H9 (cell line): Measurements from ENCODE around the gene PHF21B. TPM values are rescaled to one million over a fixed set of nuclear protein-coding genes. Genes with fewer than 3 reads are reported as not detected.

Experiments
- DNase-seq: peaks from one replicate; pipeline ENCODE4 v3.0.0-alpha.2; 2017
- H2AFZ ChIP-seq: one replicate; pipeline ENCODE4 v1.6.1; 2013; ENCODE audit warnings: mild to moderate bottlenecking, low read length, control low read depth, moderate library complexity
- H2AK5ac ChIP-seq: 2 replicates; pipeline ENCODE4 v1.6.1; 2013; ENCODE audit warnings: low read length, control low read depth, mixed read lengths; ENCODE audit not compliant: insufficient read length
- H2BK120ac ChIP-seq: one replicate; pipeline ENCODE4 v1.6.1; 2013; ENCODE audit warnings: low read depth, mild to moderate bottlenecking, low read length, control low read depth, inconsistent platforms; ENCODE audit not compliant: poor library complexity, severe bottlenecking
- H2BK12ac ChIP-seq: 2 replicates; pipeline ENCODE4 v1.6.1; 2013; ENCODE audit warnings: low read length, control low read depth, mixed read lengths, low read depth; ENCODE audit not compliant: insufficient read length
- H2BK15ac ChIP-seq: 2 replicates; pipeline ENCODE4 v1.6.1; 2013; ENCODE audit warnings: low read depth, low read length, control low read depth
- H2BK20ac ChIP-seq: one replicate; pipeline ENCODE4 v1.6.1; 2013; ENCODE audit warnings: low read depth, mild to moderate bottlenecking, low read length, control low read depth, inconsistent platforms; ENCODE audit not compliant: poor library complexity, severe bottlenecking
- H2BK5ac ChIP-seq: 2 replicates; pipeline ENCODE4 v1.6.1; 2013; ENCODE audit warnings: low read length, control low read depth, mixed read lengths; ENCODE audit not compliant: insufficient read length
- H3K14ac ChIP-seq: 2 replicates; pipeline ENCODE4 v1.6.1; 2013; ENCODE audit warnings: low read length, control low read depth; ENCODE audit not compliant: insufficient read depth
- H3K18ac ChIP-seq: 2 replicates; pipeline ENCODE4 v1.6.1; 2013; ENCODE audit warnings: low read depth, mild to moderate bottlenecking, mixed read lengths, low read length, control low read depth; ENCODE audit not compliant: insufficient read length
- H3K23ac ChIP-seq: 2 replicates; pipeline ENCODE4 v1.6.1; 2013; ENCODE audit warnings: low read length, control low read depth, mixed read lengths, low read depth; ENCODE audit not compliant: insufficient read length
- H3K23me2 ChIP-seq: 2 replicates; pipeline ENCODE4 v1.6.1; 2013; ENCODE audit warnings: low read depth, mild to moderate bottlenecking, mixed read lengths, low read length, control low read depth; ENCODE audit not compliant: insufficient read length, poor library complexity, severe bottlenecking
- H3K27ac ChIP-seq: 2 replicates; pipeline ENCODE4 v1.5.1; 2013; ENCODE audit warnings: low read length, control low read depth, mixed read lengths, low read depth; ENCODE audit not compliant: insufficient read length
- H3K27me3 ChIP-seq: 2 replicates; pipeline ENCODE4 v1.6.1; 2013; ENCODE audit warnings: low read length, control low read depth, inconsistent platforms; ENCODE audit not compliant: insufficient read depth
- H3K4ac ChIP-seq: 2 replicates; pipeline ENCODE4 v1.6.1; 2013; ENCODE audit warnings: low read depth, mild to moderate bottlenecking, control low read depth, inconsistent platforms, low read length, moderate library complexity
- H3K4me1 ChIP-seq: 2 replicates; pipeline ENCODE4 v1.6.1; 2013; ENCODE audit warnings: low read length, control low read depth, inconsistent platforms; ENCODE audit not compliant: insufficient read depth
- H3K4me2 ChIP-seq: 2 replicates; pipeline ENCODE4 v1.6.1; 2013; ENCODE audit warnings: low read length, control low read depth, mixed read lengths; ENCODE audit not compliant: insufficient read length, insufficient read depth
- H3K56ac ChIP-seq: 2 replicates; pipeline ENCODE4 v1.6.1; 2013; ENCODE audit warnings: low read depth, mild to moderate bottlenecking, mixed read lengths, low read length, control low read depth; ENCODE audit not compliant: insufficient read length
- H3K79me1 ChIP-seq: 2 replicates; pipeline ENCODE4 v1.6.1; 2013; ENCODE audit warnings: low read depth, mild to moderate bottlenecking, moderate library complexity, low read length, control low read depth, inconsistent platforms; ENCODE audit not compliant: insufficient read depth, poor library complexity, severe bottlenecking
- H3K79me2 ChIP-seq: 2 replicates; pipeline ENCODE4 v1.6.1; 2013; ENCODE audit warnings: low read length, control low read depth, inconsistent platforms; ENCODE audit not compliant: insufficient read depth
- H3K9ac ChIP-seq: 2 replicates; pipeline ENCODE4 v1.6.1; 2013; ENCODE audit warnings: low read length, control low read depth, mixed read lengths; ENCODE audit not compliant: insufficient read length; ENCODE audit errors: extremely low read depth
- H3K9me3 ChIP-seq: one replicate; pipeline ENCODE4 v1.6.1; 2013; ENCODE audit warnings: low read depth, low read length, inconsistent platforms; ENCODE audit not compliant: control insufficient read depth
- H3T11ph ChIP-seq: one replicate; pipeline ENCODE4 v1.6.1; 2013; ENCODE audit warnings: mild to moderate bottlenecking, low read length, control low read depth, inconsistent platforms
- H4K20me1 ChIP-seq: one replicate; pipeline ENCODE4 v1.6.1; 2013; ENCODE audit not compliant: control insufficient read depth, insufficient read length, insufficient read depth
- H4K5ac ChIP-seq: 2 replicates; pipeline ENCODE4 v1.6.1; 2013; ENCODE audit warnings: low read depth, mild to moderate bottlenecking, mixed read lengths, low read length, control low read depth; ENCODE audit not compliant: insufficient read length
- H4K8ac ChIP-seq: replicated peaks from 2 replicates; pipeline ENCODE4 v1.6.1; 2013; ENCODE audit warnings: low read length, control low read depth, mixed read lengths, low read depth; ENCODE audit not compliant: insufficient read length
- H4K91ac ChIP-seq: 2 replicates; pipeline ENCODE4 v1.6.1; 2013; ENCODE audit warnings: low read depth, mild to moderate bottlenecking, moderate library complexity, mixed read lengths, low read length, control low read depth; ENCODE audit not compliant: insufficient read length
- H3K27ac Mint-ChIP-seq, 3 experiments: 2 replicates in 2 of 3; 3 replicates in 1 of 3; pipeline ENCODE4 v1.8.0; 2020 to 2021; ENCODE audit warnings: mixed read lengths in 3 of 3, mild to moderate bottlenecking in 1 of 3, moderate library complexity in 1 of 3
- H3K27me3 Mint-ChIP-seq: 2 replicates; pipeline ENCODE4 v1.8.0; 2021; ENCODE audit warnings: low read depth, mild to moderate bottlenecking, moderate library complexity, mixed read lengths
- H3K36me3 Mint-ChIP-seq, 3 experiments: 2 replicates in 2 of 3; 3 replicates in 1 of 3; pipeline ENCODE4 v1.8.0; 2020 to 2021; ENCODE audit warnings: low read depth in 3 of 3, mixed read lengths in 3 of 3; ENCODE audit not compliant: insufficient read depth in 1 of 3
- H3K4me1 Mint-ChIP-seq, 2 experiments: 2 replicates each; pipeline ENCODE4 v1.8.0; 2020; ENCODE audit warnings: mixed read lengths in 2 of 2
- H3K4me3 Mint-ChIP-seq, 2 experiments: 2 replicates in 1 of 2; 3 replicates in 1 of 2; pipeline ENCODE4 v1.8.0; 2020 to 2021; ENCODE audit warnings: mild to moderate bottlenecking in 2 of 2, mixed read lengths in 2 of 2, moderate library complexity in 1 of 2
- H3K9me3 Mint-ChIP-seq, 2 experiments: 2 replicates in 1 of 2; 3 replicates in 1 of 2; pipeline ENCODE4 v1.8.0; 2020; ENCODE audit warnings: mild to moderate bottlenecking in 2 of 2, mixed read lengths in 2 of 2, moderate library complexity in 1 of 2
- WGBS: extraction: QIAGEN DNeasy Blood & Tissue Kit; methylation state at CpG from one replicate; pipeline ENCODE4 v1.1.7; 2013; ENCODE audit warnings: missing lambda C conversion rate, low lambda C conversion rate, mixed read lengths; ENCODE audit not compliant: insufficient read length; ENCODE audit errors: extremely low coverage; 5-methylcytosine and 5-hydroxymethylcytosine counted together
- total RNA-seq: library from RNA; stranded (reverse); gene quantifications from 2 replicates; pipeline ENCODE4 v1.2.1, GENCODE V29; 2021
- TF ChIP-seq, protein P1 (sequence below): fragments of 200-600 bp; sonication (generic); conservative IDR thresholded peaks from 3 replicates; pipeline ENCODE4 v1.8.0; 2021; ENCODE audit warnings: antibody characterized with exemption, mild to moderate bottlenecking

PHF21B gene
- total RNA-seq, 1 experiment from 2014 or later, result 60.3 TPM

- Histone ChIP-seq H3K14ac (no peak overlapping the region), H3K4me1 (no peaks in the 10 kb centered on the region), H3K9ac (no peak overlapping the region), H4K8ac (no peak overlapping the region), H2AFZ (no peak overlapping the region), H2BK120ac (no peak overlapping the region), H2BK12ac (no peak overlapping the region), H3K79me2 (no peaks in the 10 kb centered on the region), H3K79me1 (no peaks in the 10 kb centered on the region), H3K56ac (no peak overlapping the region), H4K20me1 (no peaks in the 10 kb centered on the region), H4K91ac (no peak overlapping the region), H3K27ac (no peak overlapping the region), H3K23me2 (no peaks in the 10 kb centered on the region), H3K4ac (no peak overlapping the region), H3K9me3 (peaks cover 23% of the 10 kb centered on the region), H2BK20ac (no peak overlapping the region), H3K23ac (no peak overlapping the region), H2AK5ac (no peak overlapping the region), H3K27me3 (no peaks in the 10 kb centered on the region), H3K18ac (no peak overlapping the region), H2BK5ac (no peak overlapping the region), H3T11ph (no peak overlapping the region), H3K4me2 (no peak overlapping the region), H4K5ac (no peak overlapping the region), H2BK15ac (no peak overlapping the region)
- no CpG with 5 or more reads among the region's 24 CpGs for WGBS
- H3K36me3 Mint-ChIP-seq, result peaks cover 68 to 73% (median 72%) of the 10 kb centered on the region in 3 experiments
- TF ChIP-seq, protein P1, sequence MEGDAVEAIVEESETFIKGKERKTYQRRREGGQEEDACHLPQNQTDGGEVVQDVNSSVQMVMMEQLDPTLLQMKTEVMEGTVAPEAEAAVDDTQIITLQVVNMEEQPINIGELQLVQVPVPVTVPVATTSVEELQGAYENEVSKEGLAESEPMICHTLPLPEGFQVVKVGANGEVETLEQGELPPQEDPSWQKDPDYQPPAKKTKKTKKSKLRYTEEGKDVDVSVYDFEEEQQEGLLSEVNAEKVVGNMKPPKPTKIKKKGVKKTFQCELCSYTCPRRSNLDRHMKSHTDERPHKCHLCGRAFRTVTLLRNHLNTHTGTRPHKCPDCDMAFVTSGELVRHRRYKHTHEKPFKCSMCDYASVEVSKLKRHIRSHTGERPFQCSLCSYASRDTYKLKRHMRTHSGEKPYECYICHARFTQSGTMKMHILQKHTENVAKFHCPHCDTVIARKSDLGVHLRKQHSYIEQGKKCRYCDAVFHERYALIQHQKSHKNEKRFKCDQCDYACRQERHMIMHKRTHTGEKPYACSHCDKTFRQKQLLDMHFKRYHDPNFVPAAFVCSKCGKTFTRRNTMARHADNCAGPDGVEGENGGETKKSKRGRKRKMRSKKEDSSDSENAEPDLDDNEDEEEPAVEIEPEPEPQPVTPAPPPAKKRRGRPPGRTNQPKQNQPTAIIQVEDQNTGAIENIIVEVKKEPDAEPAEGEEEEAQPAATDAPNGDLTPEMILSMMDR, result peak; percentile 28; the same call in 1 of the 3 replicates
- no peaks in the 10 kb centered on the region for H3K4me1 Mint-ChIP-seq
- no peak for DNase-seq
- H3K4me3 Mint-ChIP-seq, result no peak overlapping the region
- no peak overlapping the region for H3K27ac Mint-ChIP-seq
- no peaks in the 10 kb centered on the region for H3K27me3 Mint-ChIP-seq
- H3K9me3 Mint-ChIP-seq, result peaks cover 27% of the 10 kb centered on the region in 2 experiments
Observed at GRCh38 chr22:44913198-44913983, 96.4 kb downstream of the PHF21B start.
